ENCODE measurements around the gene SPP2. TPM values are rescaled to one million over a fixed set of nuclear protein-coding genes. Genes with fewer than 3 reads are reported as not detected.

SPP2 gene
- total and polyA plus RNA-seq, 9 of the 15 experiments (the other 6 are each of a cell fraction or from before 2014, with no cell fraction given): not detected

DNA sequence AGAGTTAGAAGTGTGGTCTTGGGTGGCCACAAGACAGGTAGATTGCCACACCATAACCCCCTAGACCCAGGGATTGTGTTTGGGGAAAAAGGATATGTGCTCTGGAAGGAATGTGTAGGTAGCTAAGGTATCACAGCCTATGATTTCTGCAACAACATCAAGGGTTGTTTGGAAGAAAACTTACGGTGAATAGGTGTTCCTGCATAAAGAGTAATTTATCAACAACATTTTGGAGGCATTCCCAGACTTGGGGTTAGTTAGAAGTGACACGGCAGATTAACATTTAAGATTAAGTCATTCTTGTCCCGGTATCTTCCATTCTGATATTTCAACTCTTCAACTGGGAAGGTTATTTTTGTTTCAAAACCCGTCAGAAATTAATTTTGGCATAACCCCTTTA lies 65.5 kb downstream of the SPP2 start:
- no peaks in the 10 kb centered on the region for H3K36me3 ChIP-seq (ENCODE audit: control insufficient read depth, insufficient read depth, low read length)
- in situ Hi-C loops (cut with MboI) (no loop called here), intact Hi-C loops (cut with micrococcal nuclease) (no loop called here)
- no peaks in the 10 kb centered on the region for H3K79me2 ChIP-seq (ENCODE audit: control insufficient read depth, insufficient read depth, low read length)
- H3K4me3 ChIP-seq: no peak overlapping the region
- H3K27ac ChIP-seq (ENCODE audit: extremely low read depth, low read depth, low read length): no peak overlapping the region
- ATAC-seq (no peak), FAIRE-seq (no peak), DNase-seq (ENCODE audit: extremely low read depth in 1 of 4, low spot score in 3 of 4) (no peak)
- POLR2A ChIA-PET: no interaction called here
- no TSS peak for BruUV-seq (replicated peaks)
- no peaks in the 10 kb centered on the region for H4K20me1 ChIP-seq (replicated peaks; ENCODE audit: control insufficient read depth, insufficient read depth, low read length)
- no peak overlapping the region for H2AFZ ChIP-seq (ENCODE audit: low read depth, low read length)
- no peaks in the 10 kb centered on the region for H3K27me3 ChIP-seq (ENCODE audit: control insufficient read depth in 2 of 2, insufficient read depth in 2 of 2, low read length in 2 of 2)
- H3K9me3 ChIP-seq (replicated peaks; ENCODE audit: control insufficient read depth, insufficient read depth, low read depth, low read length): no peaks in the 10 kb centered on the region
- CTCF ChIA-PET (ENCODE audit: low intra/inter-chr PET ratio): no interaction called here
- WGBS (ENCODE audit: insufficient coverage, low coverage, missing lambda C conversion rate): 0% methylated on average over 4 of the region's 4 CpGs
- no peak overlapping the region for H3K9ac ChIP-seq (ENCODE audit: insufficient read depth in 1 of 2, low read depth in 2 of 2, low read length in 2 of 2)
- H3K9me1 ChIP-seq (ENCODE audit: control insufficient read depth, insufficient read depth, low read length): no peaks in the 10 kb centered on the region
- no peak overlapping the region for H3K4me2 ChIP-seq (ENCODE audit: insufficient read depth, low read length)
- H3K4me1 ChIP-seq (replicated peaks in 1 of 2; ENCODE audit: control insufficient read depth in 2 of 2, insufficient read depth in 2 of 2, low read length in 2 of 2): no peaks in the 10 kb centered on the region
- TF ChIP-seq ELF1 (tag; IDR thresholded peaks at IDR 0.05) (no peak), HNRNPK (IDR thresholded peaks at IDR 0.05; ENCODE audit: low read depth, low read length, poor library complexity, severe bottlenecking) (no peak), PHF20 (IDR thresholded peaks at IDR 0.05; ENCODE audit: partially characterized antibody) (no peak), NR4A1 (CRISPR knock-in tag; IDR thresholded peaks at IDR 0.05) (no peak), NR4A1 (tag; IDR thresholded peaks at IDR 0.05) (no peak), POLR3G (IDR thresholded peaks at IDR 0.05; ENCODE audit: extremely low read depth, insufficient read length, insufficient replicate concordance) (no peak), ZBTB7A (IDR thresholded peaks at IDR 0.05; ENCODE audit: borderline replicate concordance, control insufficient read depth, low read depth, low read length) (no peak), MAX (CRISPR knock-in tag; IDR thresholded peaks at IDR 0.05) (no peak), NR2C1 (IDR thresholded peaks at IDR 0.05) (no peak), NR2C1 (tag; IDR thresholded peaks at IDR 0.05) (no peak), HDGF (IDR thresholded peaks at IDR 0.05) (no peak), DDX20 (tag; IDR thresholded peaks at IDR 0.05; ENCODE audit: low read depth) (no peak), RBM34 (IDR thresholded peaks at IDR 0.05; ENCODE audit: borderline replicate concordance, insufficient read depth, low read length) (no peak), SREBF2 (CRISPR knock-in tag; IDR thresholded peaks at IDR 0.05) (no peak), ARID3A (IDR thresholded peaks at IDR 0.05; ENCODE audit: borderline replicate concordance, low read depth, low read length) (no peak)
- TF ChIP-seq, protein P1, sequence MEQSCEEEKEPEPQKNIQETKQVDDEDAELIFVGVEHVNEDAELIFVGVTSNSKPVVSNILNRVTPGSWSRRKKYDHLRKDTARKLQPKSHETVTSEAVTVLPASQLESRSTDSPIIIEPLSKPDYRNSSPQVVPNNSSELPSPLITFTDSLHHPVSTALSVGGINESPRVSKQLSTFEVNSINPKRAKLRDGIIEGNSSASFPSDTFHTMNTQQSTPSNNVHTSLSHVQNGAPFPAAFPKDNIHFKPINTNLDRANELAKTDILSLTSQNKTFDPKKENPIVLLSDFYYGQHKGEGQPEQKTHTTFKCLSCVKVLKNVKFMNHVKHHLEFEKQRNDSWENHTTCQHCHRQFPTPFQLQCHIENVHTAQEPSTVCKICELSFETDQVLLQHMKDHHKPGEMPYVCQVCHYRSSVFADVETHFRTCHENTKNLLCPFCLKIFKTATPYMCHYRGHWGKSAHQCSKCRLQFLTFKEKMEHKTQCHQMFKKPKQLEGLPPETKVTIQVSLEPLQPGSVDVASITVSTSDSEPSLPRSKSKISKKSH (CRISPR knock-in tag; IDR thresholded peaks at IDR 0.05): no peak
- TF ChIP-seq, protein P2, sequence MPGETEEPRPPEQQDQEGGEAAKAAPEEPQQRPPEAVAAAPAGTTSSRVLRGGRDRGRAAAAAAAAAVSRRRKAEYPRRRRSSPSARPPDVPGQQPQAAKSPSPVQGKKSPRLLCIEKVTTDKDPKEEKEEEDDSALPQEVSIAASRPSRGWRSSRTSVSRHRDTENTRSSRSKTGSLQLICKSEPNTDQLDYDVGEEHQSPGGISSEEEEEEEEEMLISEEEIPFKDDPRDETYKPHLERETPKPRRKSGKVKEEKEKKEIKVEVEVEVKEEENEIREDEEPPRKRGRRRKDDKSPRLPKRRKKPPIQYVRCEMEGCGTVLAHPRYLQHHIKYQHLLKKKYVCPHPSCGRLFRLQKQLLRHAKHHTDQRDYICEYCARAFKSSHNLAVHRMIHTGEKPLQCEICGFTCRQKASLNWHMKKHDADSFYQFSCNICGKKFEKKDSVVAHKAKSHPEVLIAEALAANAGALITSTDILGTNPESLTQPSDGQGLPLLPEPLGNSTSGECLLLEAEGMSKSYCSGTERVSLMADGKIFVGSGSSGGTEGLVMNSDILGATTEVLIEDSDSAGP (CRISPR knock-in tag; IDR thresholded peaks at IDR 0.05): no peak
- TF ChIP-seq, protein P3, sequence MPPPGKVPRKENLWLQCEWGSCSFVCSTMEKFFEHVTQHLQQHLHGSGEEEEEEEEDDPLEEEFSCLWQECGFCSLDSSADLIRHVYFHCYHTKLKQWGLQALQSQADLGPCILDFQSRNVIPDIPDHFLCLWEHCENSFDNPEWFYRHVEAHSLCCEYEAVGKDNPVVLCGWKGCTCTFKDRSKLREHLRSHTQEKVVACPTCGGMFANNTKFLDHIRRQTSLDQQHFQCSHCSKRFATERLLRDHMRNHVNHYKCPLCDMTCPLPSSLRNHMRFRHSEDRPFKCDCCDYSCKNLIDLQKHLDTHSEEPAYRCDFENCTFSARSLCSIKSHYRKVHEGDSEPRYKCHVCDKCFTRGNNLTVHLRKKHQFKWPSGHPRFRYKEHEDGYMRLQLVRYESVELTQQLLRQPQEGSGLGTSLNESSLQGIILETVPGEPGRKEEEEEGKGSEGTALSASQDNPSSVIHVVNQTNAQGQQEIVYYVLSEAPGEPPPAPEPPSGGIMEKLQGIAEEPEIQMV (tag; conservative IDR thresholded peaks at IDR 0.05; ENCODE audit: low read depth): no peak

Measured in K562 (cell line).